DOHH2 (cell line): ENCODE results near the gene PAPOLB.

ENCODE experiments used
- H3F3A ChIP-seq: fragments of 200-600 bp; sonication (generic), shearing (Covaris generic); 2 replicates; pipeline ENCODE4 v1.6.0; 2016; ENCODE audit warnings: antibody characterized with exemption, mild to moderate bottlenecking; ENCODE audit not compliant: control insufficient read depth, insufficient read depth
- H3K27ac ChIP-seq: fragments of 200-600 bp; sonication (generic); 2 replicates; pipeline ENCODE4 v1.5.1; 2014; ENCODE audit warnings: low read depth, mild to moderate bottlenecking, low read length, moderate library complexity
- H3K27me3 ChIP-seq: fragments of 200-600 bp; sonication (generic); 2 replicates; pipeline ENCODE4 v1.6.1; 2014; ENCODE audit warnings: mild to moderate bottlenecking, low read length, mixed read lengths; ENCODE audit not compliant: control insufficient read depth
- H3K36me3 ChIP-seq: fragments of 200-600 bp; sonication (generic); 2 replicates; pipeline ENCODE4 v1.6.1; 2014; ENCODE audit warnings: mild to moderate bottlenecking, low read length, moderate library complexity, mixed read lengths; ENCODE audit not compliant: control insufficient read depth
- H3K4me1 ChIP-seq: fragments of 200-600 bp; sonication (generic); 2 replicates; pipeline ENCODE4 v1.6.1; 2014; ENCODE audit warnings: mild to moderate bottlenecking, low read length, mixed read lengths; ENCODE audit not compliant: control insufficient read depth
- H3K4me2 ChIP-seq: fragments of 200-600 bp; sonication (generic); 2 replicates; pipeline ENCODE4 v1.6.0; 2014; ENCODE audit warnings: mild to moderate bottlenecking, low read length, moderate library complexity
- H3K4me3 ChIP-seq: fragments of 200-600 bp; sonication (generic); 2 replicates; pipeline ENCODE4 v1.5.1; 2014; ENCODE audit warnings: mild to moderate bottlenecking, low read length, mixed read lengths
- H3K79me2 ChIP-seq: fragments of 200-600 bp; sonication (generic); 2 replicates; pipeline ENCODE4 v1.6.1; 2014; ENCODE audit warnings: mild to moderate bottlenecking, low read length, mixed read lengths; ENCODE audit not compliant: control insufficient read depth
- H3K9me2 ChIP-seq: fragments of 200-600 bp; sonication (generic); replicated peaks from 2 replicates; pipeline ENCODE4 v1.6.1; 2014; ENCODE audit warnings: mild to moderate bottlenecking, low read length, mixed read lengths; ENCODE audit not compliant: control insufficient read depth
- H3K9me3 ChIP-seq: fragments of 200-600 bp; sonication (generic); 2 replicates; pipeline ENCODE4 v1.6.1; 2014; ENCODE audit warnings: antibody characterized with exemption, low read length, mixed read lengths; ENCODE audit not compliant: control insufficient read depth, insufficient read depth
- H4K20me1 ChIP-seq: fragments of 200-600 bp; sonication (generic); 2 replicates; pipeline ENCODE4 v1.6.0; 2014; ENCODE audit warnings: low read depth, mild to moderate bottlenecking, antibody characterized with exemption, low read length, moderate library complexity; ENCODE audit not compliant: control insufficient read depth, insufficient read depth
- EZH2phosphoT487 ChIP-seq: fragments of 200-600 bp; sonication (generic); IDR thresholded peaks from 2 replicates; pipeline ENCODE4 v1.6.1; 2017; ENCODE audit warnings: borderline replicate concordance, mild to moderate bottlenecking, antibody characterized with exemption, low read length, moderate library complexity, mixed read lengths
- TF ChIP-seq, protein P1 (sequence below): fragments of 200-600 bp; sonication (generic); IDR thresholded peaks from one replicate; pipeline ENCODE4 v1.5.1; 2014; ENCODE audit warnings: antibody characterized with exemption, mild to moderate bottlenecking, low read depth, low read length; ENCODE audit not compliant: poor library complexity, severe bottlenecking

Gene PAPOLB

DNA sequence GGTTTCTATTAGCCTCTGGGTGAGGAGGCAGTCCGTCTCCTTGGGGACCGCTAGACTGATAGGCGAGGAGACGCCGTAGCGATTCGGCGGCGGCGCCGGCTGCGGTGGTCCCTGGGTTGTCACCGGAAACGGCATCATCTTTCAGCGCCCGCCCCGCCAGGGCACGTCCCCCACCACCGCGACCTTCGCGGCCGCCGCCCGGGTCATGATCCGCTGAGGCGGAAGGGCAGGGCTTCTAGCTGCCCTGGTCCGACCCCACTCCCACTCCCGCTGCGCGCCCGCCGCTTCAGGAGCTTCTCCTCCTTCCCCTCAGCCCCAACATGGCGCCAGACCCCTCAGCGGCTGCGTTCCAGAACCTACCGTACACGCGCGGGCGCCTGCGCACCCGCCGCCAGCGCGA is at the start of gene PAPOLB:
PAPOLB (minus strand) TSS at position 358 of the 400 bp plus-strand sequence; CDS start at position 138, 220 bp downstream.
- TF ChIP-seq EZH2phosphoT487: no peak
- TF ChIP-seq, protein P1, sequence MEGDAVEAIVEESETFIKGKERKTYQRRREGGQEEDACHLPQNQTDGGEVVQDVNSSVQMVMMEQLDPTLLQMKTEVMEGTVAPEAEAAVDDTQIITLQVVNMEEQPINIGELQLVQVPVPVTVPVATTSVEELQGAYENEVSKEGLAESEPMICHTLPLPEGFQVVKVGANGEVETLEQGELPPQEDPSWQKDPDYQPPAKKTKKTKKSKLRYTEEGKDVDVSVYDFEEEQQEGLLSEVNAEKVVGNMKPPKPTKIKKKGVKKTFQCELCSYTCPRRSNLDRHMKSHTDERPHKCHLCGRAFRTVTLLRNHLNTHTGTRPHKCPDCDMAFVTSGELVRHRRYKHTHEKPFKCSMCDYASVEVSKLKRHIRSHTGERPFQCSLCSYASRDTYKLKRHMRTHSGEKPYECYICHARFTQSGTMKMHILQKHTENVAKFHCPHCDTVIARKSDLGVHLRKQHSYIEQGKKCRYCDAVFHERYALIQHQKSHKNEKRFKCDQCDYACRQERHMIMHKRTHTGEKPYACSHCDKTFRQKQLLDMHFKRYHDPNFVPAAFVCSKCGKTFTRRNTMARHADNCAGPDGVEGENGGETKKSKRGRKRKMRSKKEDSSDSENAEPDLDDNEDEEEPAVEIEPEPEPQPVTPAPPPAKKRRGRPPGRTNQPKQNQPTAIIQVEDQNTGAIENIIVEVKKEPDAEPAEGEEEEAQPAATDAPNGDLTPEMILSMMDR: no peak
- Histone ChIP-seq H3K36me3 (no peaks in the 10 kb centered on the region), H3K4me3 (no peak within 1 kb of the TSS), H3K27me3 (peaks cover 29% of the 10 kb centered on the region), H3K27ac (no peak within 1 kb of the TSS), H3K9me2 (no peaks in the 10 kb centered on the region), H4K20me1 (no peaks in the 10 kb centered on the region), H3K4me1 (no peaks in the 10 kb centered on the region), H3K9me3 (no peaks in the 10 kb centered on the region), H3K4me2 (no peak within 1 kb of the TSS), H3F3A (no peaks in the 10 kb centered on the region), H3K79me2 (no peaks in the 10 kb centered on the region)

- Histone ChIP-seq H3K9me3 (no peaks in the 10 kb centered on the region), H4K20me1 (no peaks in the 10 kb centered on the region), H3K27me3 (no peaks in the 10 kb centered on the region), H3K79me2 (no peaks in the 10 kb centered on the region), H3K27ac (no peak overlapping the region), H3K4me3 (no peak overlapping the region), H3F3A (no peaks in the 10 kb centered on the region), H3K4me2 (no peak overlapping the region), H3K4me1 (no peaks in the 10 kb centered on the region), H3K36me3 (no peaks in the 10 kb centered on the region), H3K9me2 (no peaks in the 10 kb centered on the region)
- TF ChIP-seq, protein P1: no peak
Observed at GRCh38 chr7:4911111-4911828, 49.4 kb upstream of the PAPOLB start.

- Histone ChIP-seq H3K4me3 (no peak overlapping the region), H3K9me3 (no peaks in the 10 kb centered on the region), H3K27me3 (no peaks in the 10 kb centered on the region), H3K4me2 (no peak overlapping the region), H3K79me2 (no peaks in the 10 kb centered on the region), H3F3A (no peaks in the 10 kb centered on the region), H4K20me1 (no peaks in the 10 kb centered on the region), H3K36me3 (no peaks in the 10 kb centered on the region), H3K4me1 (peaks cover 2% of the 10 kb centered on the region; the same call in 1 of the 2 replicates), H3K9me2 (no peaks in the 10 kb centered on the region), H3K27ac (no peak overlapping the region)
- TF ChIP-seq, protein P1: no peak
- no peak for TF ChIP-seq EZH2phosphoT487
Observed at GRCh38 chr7:4906682-4907081, 44.9 kb upstream of the PAPOLB start.
